DMS 273 (cell line): ENCODE data around the gene CDK5R2.

Source experiments
- DNase-seq: peaks from one replicate; lab custom pipeline; 2025; ENCODE audit not compliant: unreplicated experiment; lab: John Stamatoyannopoulos, UW

Gene CDK5R2

GRCh38 chr2:218986148-218986761 is 26.8 kb downstream of the CDK5R2 start:
- no peak for DNase-seq

GRCh38 chr2:218988164-218988563 is 28.7 kb downstream of the CDK5R2 start:
- no peak for DNase-seq

GRCh38 chr2:218988650-218989049 is 29.2 kb downstream of the CDK5R2 start:
- DNase-seq: no peak

GRCh38 chr2:218990052-218990451 is 30.6 kb downstream of the CDK5R2 start:
- DNase-seq: no peak

- DNase-seq: no peak
Observed at GRCh38 chr2:218990612-218991011, 31.1 kb downstream of the CDK5R2 start.

- no peak for DNase-seq
Observed at GRCh38 chr2:218991674-218992168, 32.3 kb downstream of the CDK5R2 start.

- DNase-seq: no peak
Observed at GRCh38 chr2:218992196-218992595, 32.7 kb downstream of the CDK5R2 start.

GRCh38 chr2:218992703-218993344 is 33.4 kb downstream of the CDK5R2 start:
- DNase-seq: peak; percentile 46

- DNase-seq: peak; percentile 43
Observed at GRCh38 chr2:218993345-218994315, 34.2 kb downstream of the CDK5R2 start, which contains the start of gene CRYBA2. Gene CRYBA2 (minus strand): TSS chr2:218993422. CDS start chr2:218993176, 246 bp downstream.

- DNase-seq: no peak
Observed at GRCh38 chr2:218995561-218995960, 36.1 kb downstream of the CDK5R2 start.

- DNase-seq: peak; percentile 94
Observed at GRCh38 chr2:218995972-218996711, 36.7 kb downstream of the CDK5R2 start.

- peak; percentile 83 for DNase-seq
Observed at GRCh38 chr2:218996937-218997336, 37.5 kb downstream of the CDK5R2 start.

- DNase-seq: no peak
Observed at GRCh38 chr2:218997731-218998130, 38.3 kb downstream of the CDK5R2 start.

GRCh38 chr2:218998414-218999002 is 39.0 kb downstream of the CDK5R2 start:
- no peak for DNase-seq

GRCh38 chr2:218999021-218999880 is 39.8 kb downstream of the CDK5R2 start:
- DNase-seq: peak; percentile 40

GRCh38 chr2:218999881-219000568 is 40.6 kb downstream of the CDK5R2 start:
- DNase-seq: no peak

- no peak for DNase-seq
Observed at GRCh38 chr2:219000569-219000960, 41.1 kb downstream of the CDK5R2 start.

GRCh38 chr2:219001100-219001576 is 41.7 kb downstream of the CDK5R2 start:
- DNase-seq: no peak
